SIG-M5 treated with dmso at 0.1 percent for 504 hours (cell line): ENCODE data around the gene HOGA1.

ENCODE experiments used
- DNase-seq: peaks from one replicate; lab custom pipeline; 2025; ENCODE audit not compliant: unreplicated experiment; lab: John Stamatoyannopoulos, UW

HOGA1 gene

GRCh38 chr10:97584060-97584797 lies at the start of gene HOGA1:
TSS of gene HOGA1 (plus strand) at chr10:97584389. CDS start at chr10:97584704, 315 bp downstream.
- DNase-seq: no peak

GRCh38 chr10:97534746-97535367 lies 49.3 kb upstream of the HOGA1 start:
- peak; percentile 44 for DNase-seq

- no peak for DNase-seq
These were observed 46.9 kb upstream of the HOGA1 start for GRCh38 chr10:97537186-97537869.

- no peak for DNase-seq
These were observed 45.8 kb upstream of the HOGA1 start for GRCh38 chr10:97538411-97538810.

GRCh38 chr10:97538839-97539238 lies 45.4 kb upstream of the HOGA1 start:
- DNase-seq: no peak

GRCh38 chr10:97539523-97540200 lies 44.5 kb upstream of the HOGA1 start:
- no peak for DNase-seq

- no peak for DNase-seq
These were observed 43.3 kb upstream of the HOGA1 start for GRCh38 chr10:97540669-97541500.

GRCh38 chr10:97542169-97543024 lies 41.8 kb upstream of the HOGA1 start:
- DNase-seq: peak; percentile 37

GRCh38 chr10:97543025-97543546 lies 41.1 kb upstream of the HOGA1 start:
- peak; percentile 79 for DNase-seq

- no peak for DNase-seq
These were observed 37.5 kb upstream of the HOGA1 start for GRCh38 chr10:97546456-97547270.

- no peak for DNase-seq
These were observed 37.0 kb upstream of the HOGA1 start for GRCh38 chr10:97547271-97547600.

GRCh38 chr10:97547962-97548361 lies 36.2 kb upstream of the HOGA1 start:
- no peak for DNase-seq

- no peak for DNase-seq
These were observed 35.2 kb upstream of the HOGA1 start for GRCh38 chr10:97548828-97549455.

- no peak for DNase-seq
These were observed 34.4 kb upstream of the HOGA1 start for GRCh38 chr10:97549587-97550322.

- no peak for DNase-seq
These were observed 33.6 kb upstream of the HOGA1 start for GRCh38 chr10:97550336-97551149.

- no peak for DNase-seq
These were observed 32.9 kb upstream of the HOGA1 start for GRCh38 chr10:97551271-97551670.

GRCh38 chr10:97553575-97554031 lies 30.6 kb upstream of the HOGA1 start:
- DNase-seq: peak; percentile 55
